Measurements from ENCODE around the gene UTY. TPM values are rescaled to one million over a fixed set of nuclear protein-coding genes. Genes with fewer than 3 reads are reported as not detected.

UTY gene
- total and polyA plus RNA-seq, 9 of the 15 experiments (the other 6 are each of a cell fraction or from before 2014, with no cell fraction given), result 0.09 TPM; not detected in 8

GRCh38 chrY:13435968-13436937 lies 43.6 kb downstream of the UTY start (continued):
- TF ChIP-seq ATF2 (CRISPR knock-in tag; IDR thresholded peaks at IDR 0.05) (no peak), ZNF512 (tag; IDR thresholded peaks at IDR 0.05) (no peak), HMBOX1 (IDR thresholded peaks at IDR 0.05) (no peak), FOXJ3 (CRISPR knock-in tag; IDR thresholded peaks at IDR 0.05) (no peak), USF1 (CRISPR knock-in tag; IDR thresholded peaks at IDR 0.05) (no peak), ZNF354B (CRISPR knock-in tag; IDR thresholded peaks at IDR 0.05) (no peak), ZNF277 (CRISPR knock-in tag; IDR thresholded peaks at IDR 0.05; ENCODE audit: borderline replicate concordance) (no peak), ZKSCAN1 (IDR thresholded peaks at IDR 0.05; ENCODE audit: low read depth, low read length) (no peak), ZNF384 (IDR thresholded peaks at IDR 0.05; ENCODE audit: low read depth, low read length) (no peak), ZNF143 (CRISPR knock-in tag; IDR thresholded peaks at IDR 0.05) (no peak), MLLT1 (IDR thresholded peaks at IDR 0.05) (no peak), ZNF668 (CRISPR knock-in tag; IDR thresholded peaks at IDR 0.05) (no peak)
